Glomerular endothelial cell (primary cell): ENCODE data around the gene CACNA1E. TPM values are rescaled to one million over a fixed set of nuclear protein-coding genes. Genes with fewer than 3 reads are reported as not detected.

Experiments
- DNase-seq: peaks from one replicate; pipeline ENCODE4 v3.0.0-alpha.2; 2011; ENCODE audit warnings: low read depth, low spot score; ENCODE audit errors: extremely low read depth
- total RNA-seq: library from RNA; depleted of rRNA; stranded (reverse); fragments of >200 nt; gene quantifications from 2 replicates; pipeline ENCODE4 v1.2.3, GENCODE V29; 2015

CACNA1E gene
- total RNA-seq, 1 donor from 2014 or later, result not detected

GRCh38 chr1:181482521-181483284 is 614 bp upstream of the CACNA1E start:
- no peak for DNase-seq

DNA sequence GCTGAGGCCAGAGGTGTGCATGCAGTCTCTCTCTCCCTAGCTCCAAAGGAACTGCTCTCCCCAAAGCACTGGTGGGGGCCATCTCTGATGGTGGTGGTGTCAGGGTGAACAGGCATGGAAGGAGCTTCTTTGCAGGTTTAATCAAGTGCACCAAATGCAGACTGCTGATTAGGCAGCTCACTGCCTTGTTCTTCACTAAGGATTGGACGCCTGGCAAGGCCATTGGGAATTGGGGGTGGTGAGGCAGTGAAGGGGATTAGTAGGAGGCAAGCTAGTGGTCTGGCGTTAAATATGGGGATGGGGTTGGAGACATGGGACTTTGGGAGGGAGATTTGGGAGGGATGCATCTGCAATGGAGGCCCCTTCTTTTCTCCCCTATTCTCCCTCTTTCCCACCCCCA is 1.5 kb downstream of the CACNA1E start:
- DNase-seq, result no peak

DNA sequence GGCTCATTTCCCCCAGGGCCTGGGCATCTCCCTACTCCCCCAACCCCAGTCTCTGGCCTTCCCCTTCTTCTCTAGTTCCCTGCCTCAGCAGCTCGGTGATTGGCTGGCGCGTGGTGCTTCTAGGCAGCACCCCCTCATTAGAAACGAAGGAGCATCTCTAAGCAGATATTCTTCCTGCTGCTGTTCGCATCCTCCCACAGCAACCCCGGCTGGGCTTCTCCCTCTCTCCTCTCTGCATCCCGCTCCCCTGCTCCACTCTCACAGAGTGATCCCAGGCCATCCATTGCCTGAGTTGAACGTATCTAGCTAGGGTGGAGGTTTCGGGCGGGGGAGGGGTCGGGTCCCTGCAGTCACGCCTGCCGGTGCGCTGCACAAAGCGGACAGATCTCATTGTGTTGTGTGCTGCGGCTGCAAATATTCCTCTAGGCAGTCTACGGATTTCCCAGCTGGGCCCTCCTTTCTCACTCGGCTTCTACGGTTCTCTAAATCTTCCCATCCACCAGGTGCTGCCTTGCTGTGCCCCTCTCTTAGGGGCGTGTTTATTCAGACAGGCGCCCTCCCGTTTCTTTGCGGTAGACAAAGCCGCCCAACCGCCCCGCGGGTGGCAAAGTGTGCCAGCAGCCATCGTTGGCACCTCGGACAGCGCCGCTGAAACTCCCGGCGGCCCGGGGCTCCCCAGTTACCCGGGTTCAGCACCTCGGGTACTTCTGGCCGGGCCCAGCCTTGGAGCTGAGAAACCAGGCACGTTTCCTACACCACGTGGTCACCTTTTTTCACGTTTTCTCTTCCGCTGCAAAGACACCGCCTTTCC is 2.2 kb downstream of the CACNA1E start:
- no peak for DNase-seq

DNA sequence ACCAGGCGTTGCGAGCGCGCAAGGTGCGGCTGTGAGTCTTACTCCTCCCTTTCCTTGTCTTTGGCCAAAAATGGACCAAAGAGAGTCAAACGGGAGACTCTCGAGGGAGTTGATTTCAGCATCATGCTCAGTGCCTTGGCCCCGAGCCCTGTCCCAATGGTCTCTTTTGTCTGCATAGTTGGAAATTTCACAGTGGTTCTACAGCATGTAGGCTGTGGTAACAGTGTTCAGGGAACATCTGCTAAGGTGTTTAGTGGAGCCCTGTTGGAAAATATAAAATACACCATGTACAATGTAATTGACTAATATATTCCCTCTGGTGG is 2.7 kb downstream of the CACNA1E start:
- DNase-seq, result no peak

- DNase-seq, result no peak
These were observed 5.5 kb downstream of the CACNA1E start for GRCh38 chr1:181488866-181489265.

- DNase-seq, result no peak
These were observed 7.0 kb downstream of the CACNA1E start for GRCh38 chr1:181490276-181490675.

GRCh38 chr1:181490740-181491712 is 7.7 kb downstream of the CACNA1E start:
- no peak for DNase-seq

DNA sequence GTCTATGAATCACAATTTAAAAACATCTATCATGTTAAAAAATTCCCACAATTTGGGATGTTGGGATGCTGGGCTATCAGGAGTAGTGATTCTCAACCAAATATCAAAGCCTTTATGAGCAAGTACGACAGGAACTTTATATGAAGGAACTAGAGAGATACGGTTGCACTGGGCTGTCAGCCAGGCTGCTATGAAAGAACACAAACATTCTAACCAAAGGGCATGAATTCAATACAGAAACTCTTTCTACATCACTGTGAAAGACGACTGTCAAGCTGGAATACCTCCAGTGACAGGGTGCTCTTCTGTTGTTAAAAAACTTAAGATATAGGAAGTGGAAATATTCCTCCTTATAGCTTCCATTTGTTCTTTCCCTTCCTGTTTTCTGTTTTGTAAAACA is 9.8 kb downstream of the CACNA1E start:
- DNase-seq, result no peak

- no peak for DNase-seq
These were observed 10.6 kb downstream of the CACNA1E start for GRCh38 chr1:181493885-181494284.

- no peak for DNase-seq
These were observed 13.4 kb downstream of the CACNA1E start for GRCh38 chr1:181496759-181497158.

DNA sequence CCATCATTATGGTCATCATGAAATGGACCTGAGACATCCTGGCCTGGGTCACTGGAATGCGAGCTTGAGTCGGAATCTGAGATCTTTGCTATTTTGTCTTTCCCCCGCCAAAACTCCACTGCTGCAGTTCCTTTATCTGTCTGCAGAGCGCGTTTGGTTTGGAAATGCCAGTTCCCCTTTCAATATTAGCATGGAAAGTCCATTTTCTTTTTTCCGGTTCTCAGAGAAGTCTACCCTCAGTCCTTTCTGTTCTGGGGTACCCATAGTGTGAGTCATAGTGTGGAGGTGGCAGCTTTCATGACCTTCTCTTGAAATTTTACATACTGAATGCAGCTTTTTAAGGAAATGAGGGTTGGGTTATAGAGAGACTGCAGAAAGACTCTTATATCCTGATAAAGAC is 14.6 kb downstream of the CACNA1E start:
- no peak for DNase-seq

GRCh38 chr1:181499825-181500224 is 16.5 kb downstream of the CACNA1E start:
- DNase-seq, result no peak

GRCh38 chr1:181500636-181501035 is 17.3 kb downstream of the CACNA1E start:
- no peak for DNase-seq

GRCh38 chr1:181501612-181502011 is 18.3 kb downstream of the CACNA1E start:
- no peak for DNase-seq

DNA sequence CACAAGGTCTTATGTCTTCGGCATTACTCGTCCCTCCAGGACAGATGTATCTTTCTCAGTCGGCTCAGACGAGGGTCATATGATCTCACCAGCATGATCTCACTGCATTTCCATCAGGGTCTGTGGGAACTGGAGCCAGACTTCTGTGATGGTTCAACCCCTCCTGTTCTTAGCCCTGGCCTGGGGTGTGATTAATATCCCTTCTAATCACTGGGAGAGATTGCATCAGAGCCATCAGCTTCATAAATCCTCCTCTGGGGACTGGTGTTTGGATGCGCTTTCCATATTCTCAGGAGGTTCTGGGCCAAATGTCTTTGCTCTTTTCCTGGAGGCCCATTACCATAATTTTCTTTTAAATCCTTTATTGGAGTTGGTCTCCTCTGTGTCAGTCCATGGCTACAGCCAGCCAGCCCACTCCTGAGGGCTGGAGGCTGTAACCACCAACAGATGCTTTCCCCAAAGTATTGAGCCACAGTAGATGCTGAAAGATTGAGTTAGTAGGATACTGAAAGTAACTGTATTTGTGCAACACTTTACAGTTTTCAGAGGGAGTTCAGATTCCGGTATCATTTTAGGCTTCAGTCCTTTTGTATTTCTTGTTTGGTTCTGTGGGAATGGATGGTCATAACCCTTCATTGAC is 20.0 kb downstream of the CACNA1E start:
- no peak for DNase-seq

DNA sequence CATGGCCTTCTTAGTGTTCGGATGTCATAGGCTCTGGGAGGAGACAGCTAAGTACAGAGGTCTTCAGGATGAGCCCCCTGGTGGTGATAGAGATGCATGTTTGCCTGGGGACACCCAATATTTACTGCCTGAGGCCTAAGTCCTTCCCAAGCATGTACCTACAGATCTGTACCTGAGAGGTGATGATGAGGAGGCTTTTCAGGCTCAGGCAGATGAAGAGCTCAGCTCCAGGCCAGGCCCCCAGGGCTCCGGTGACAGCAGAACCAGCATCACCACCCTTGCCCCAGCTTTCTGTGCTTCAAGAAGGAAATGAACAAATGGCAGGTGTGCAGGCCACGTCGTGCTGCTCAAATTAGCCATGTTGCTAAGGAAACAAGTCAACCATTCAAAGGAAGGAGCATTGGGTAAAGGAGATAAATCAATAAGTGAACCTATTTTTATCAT is 21.1 kb downstream of the CACNA1E start:
- no peak for DNase-seq

DNA sequence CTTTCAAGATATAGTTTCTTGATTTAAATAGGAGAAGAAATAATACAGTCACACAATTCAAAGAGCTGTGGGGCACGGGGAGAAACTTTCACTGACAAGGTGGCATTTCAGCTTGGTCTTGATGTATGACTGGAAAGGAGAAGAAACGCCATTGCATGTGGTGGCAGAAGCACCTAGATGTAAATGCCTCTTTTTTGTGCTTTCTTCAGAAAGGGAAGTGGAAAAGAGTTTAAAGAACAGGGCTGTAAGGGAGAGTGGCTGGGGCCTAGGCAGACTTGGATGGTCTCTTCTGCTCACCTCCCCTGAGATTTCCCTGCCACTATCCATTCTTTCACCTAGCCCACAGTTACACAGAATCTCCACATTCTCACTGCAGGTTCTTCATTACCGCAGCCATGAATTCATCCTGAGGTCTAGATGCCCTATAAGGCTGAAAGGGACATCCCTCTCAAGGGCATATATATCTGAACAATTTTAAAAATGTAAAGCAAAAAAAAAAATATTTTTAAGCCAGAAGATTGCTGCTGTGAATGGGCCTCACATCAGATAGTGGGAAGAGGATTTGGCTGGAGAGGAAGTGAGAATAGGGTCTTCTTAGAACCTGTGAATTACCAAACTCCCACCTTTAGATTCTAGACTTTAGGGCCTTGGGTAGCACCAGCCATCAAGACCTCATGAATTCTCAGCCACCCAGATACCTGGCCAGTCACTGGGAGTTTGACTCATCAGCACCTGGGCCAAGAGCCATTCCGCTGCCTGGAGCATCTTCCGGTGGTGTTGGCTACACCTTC is 23.4 kb downstream of the CACNA1E start:
- no peak for DNase-seq

- no peak for DNase-seq
These were observed 25.3 kb downstream of the CACNA1E start for GRCh38 chr1:181508486-181509165.

DNA sequence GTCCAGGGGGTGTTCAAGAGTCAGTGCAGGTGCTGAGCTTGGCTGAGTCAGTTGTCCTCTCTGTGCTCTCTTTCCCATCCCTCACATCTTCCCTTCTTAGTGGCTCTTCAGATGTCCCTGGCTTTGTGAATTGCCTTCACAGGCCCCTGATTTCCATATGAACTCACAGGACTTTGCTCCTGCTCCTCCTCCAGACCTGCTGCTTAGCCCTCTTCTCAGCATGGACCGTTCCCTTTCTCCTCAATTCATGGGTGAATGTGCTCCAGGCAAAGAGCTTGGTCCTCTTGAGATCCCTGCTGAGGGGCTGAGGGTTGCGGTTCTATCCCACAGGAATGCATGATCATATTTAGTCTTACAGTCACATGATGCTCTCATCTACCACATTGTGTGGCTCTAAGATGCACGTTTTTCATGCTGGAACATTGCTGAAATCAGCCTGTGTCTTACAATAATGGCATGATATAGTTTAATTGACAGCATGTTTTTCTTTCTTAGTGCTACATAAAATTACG is 30.5 kb downstream of the CACNA1E start:
- no peak for DNase-seq
